ENCODE data around the gene BCOR.

BCOR gene

GRCh38 chrX:40080894-40081678, 16.7 kb downstream of the BCOR start:
- TF ChIP-seq CTCF (conservative IDR thresholded peaks at IDR 0.05) = no peak
- no peak for TF ChIP-seq ZFX (IDR thresholded peaks at IDR 0.05)
- no peak overlapping the region for H3K27ac ChIP-seq

- TF ChIP-seq CTCF (conservative IDR thresholded peaks at IDR 0.05) (no peak), ZFX (IDR thresholded peaks at IDR 0.05) (no peak)
- no peak overlapping the region for H3K27ac ChIP-seq
These were observed 18.2 kb downstream of the BCOR start for GRCh38 chrX:40079572-40079971.

GRCh38 chrX:40078489-40079227, 19.1 kb downstream of the BCOR start:
- H3K27ac ChIP-seq = no peak overlapping the region
- TF ChIP-seq ZFX (IDR thresholded peaks at IDR 0.05) (no peak), CTCF (conservative IDR thresholded peaks at IDR 0.05) (no peak)

- no peak overlapping the region for H3K27ac ChIP-seq
- TF ChIP-seq CTCF (conservative IDR thresholded peaks at IDR 0.05) (no peak), ZFX (IDR thresholded peaks at IDR 0.05) (no peak)
These were observed 19.9 kb downstream of the BCOR start for GRCh38 chrX:40077906-40078305.

GRCh38 chrX:40076750-40077575, 20.8 kb downstream of the BCOR start:
- no peak for TF ChIP-seq CTCF (conservative IDR thresholded peaks at IDR 0.05)
- no peak for TF ChIP-seq ZFX (IDR thresholded peaks at IDR 0.05)

GRCh38 chrX:40074959-40075332, 22.8 kb downstream of the BCOR start:
- H3K27ac ChIP-seq = no peak overlapping the region
- TF ChIP-seq CTCF (conservative IDR thresholded peaks at IDR 0.05) (no peak), ZFX (IDR thresholded peaks at IDR 0.05) (no peak)

More at GRCh38 chrX:40076750-40077575, 20.8 kb downstream of the BCOR start:
- H3K27ac ChIP-seq = no peak overlapping the region

Data from C4-2B (cell line).